SU-DHL-6 (cell line): ENCODE results near the gene RAD51B.

Experiments
- EZH2phosphoT487 ChIP-seq: fragments of 200-600 bp; sonication (generic), shearing (Covaris generic); conservative IDR thresholded peaks from 2 replicates; pipeline ENCODE4 v1.6.1; 2018; ENCODE audit warnings: mild to moderate bottlenecking, antibody characterized with exemption, low read length, moderate library complexity, mixed read lengths
- TF ChIP-seq, protein P1 (sequence below): fragments of 200-600 bp; sonication (generic); IDR thresholded peaks from one replicate; pipeline ENCODE4 v1.5.1; 2017; ENCODE audit warnings: antibody characterized with exemption, mild to moderate bottlenecking, low read length, moderate library complexity; ENCODE audit not compliant: insufficient read depth, poor library complexity, severe bottlenecking

DNA sequence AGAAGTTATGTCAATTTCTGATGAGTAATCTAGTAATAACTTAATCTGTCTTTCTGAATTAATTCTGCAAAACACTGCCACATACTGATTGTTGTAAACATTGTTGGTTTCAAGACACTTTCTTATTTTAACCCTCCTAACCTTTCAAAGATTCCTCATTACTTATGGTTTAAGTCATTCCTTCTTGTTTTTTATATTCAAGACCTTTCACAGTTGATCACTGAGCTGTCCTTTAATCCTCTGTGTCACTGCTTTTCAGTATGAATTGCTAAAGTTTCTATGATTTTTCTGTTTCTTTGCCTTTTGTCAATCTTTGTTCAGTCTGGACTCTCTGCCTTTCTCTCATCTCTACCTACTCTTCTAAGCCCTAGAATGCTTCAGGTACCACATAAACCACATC, 164.7 kb downstream of the RAD51B start:
- TF ChIP-seq, protein P1, sequence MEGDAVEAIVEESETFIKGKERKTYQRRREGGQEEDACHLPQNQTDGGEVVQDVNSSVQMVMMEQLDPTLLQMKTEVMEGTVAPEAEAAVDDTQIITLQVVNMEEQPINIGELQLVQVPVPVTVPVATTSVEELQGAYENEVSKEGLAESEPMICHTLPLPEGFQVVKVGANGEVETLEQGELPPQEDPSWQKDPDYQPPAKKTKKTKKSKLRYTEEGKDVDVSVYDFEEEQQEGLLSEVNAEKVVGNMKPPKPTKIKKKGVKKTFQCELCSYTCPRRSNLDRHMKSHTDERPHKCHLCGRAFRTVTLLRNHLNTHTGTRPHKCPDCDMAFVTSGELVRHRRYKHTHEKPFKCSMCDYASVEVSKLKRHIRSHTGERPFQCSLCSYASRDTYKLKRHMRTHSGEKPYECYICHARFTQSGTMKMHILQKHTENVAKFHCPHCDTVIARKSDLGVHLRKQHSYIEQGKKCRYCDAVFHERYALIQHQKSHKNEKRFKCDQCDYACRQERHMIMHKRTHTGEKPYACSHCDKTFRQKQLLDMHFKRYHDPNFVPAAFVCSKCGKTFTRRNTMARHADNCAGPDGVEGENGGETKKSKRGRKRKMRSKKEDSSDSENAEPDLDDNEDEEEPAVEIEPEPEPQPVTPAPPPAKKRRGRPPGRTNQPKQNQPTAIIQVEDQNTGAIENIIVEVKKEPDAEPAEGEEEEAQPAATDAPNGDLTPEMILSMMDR, result no peak
- no peak for TF ChIP-seq EZH2phosphoT487
